H1 (cell line): Measurements from ENCODE around the gene LRP5. TPM values are rescaled to one million over a fixed set of nuclear protein-coding genes. Genes with fewer than 3 reads are reported as not detected.

Experiments
- CTCF ChIA-PET: fragments of 300-600 bp; sonication (Branson Sonifier 250); formaldehyde crosslinking; loops from one replicate; lab custom pipeline; 2021; ENCODE audit not compliant: partially characterized antibody; lab: Charles Lee
- POLR2A ChIA-PET: fragments of 300-600 bp; sonication (Branson Sonifier 250); formaldehyde crosslinking; loops from one replicate; lab custom pipeline; 2021; ENCODE audit warnings: inconsistent platforms; ENCODE audit not compliant: partially characterized antibody; lab: Charles Lee
- DNase-seq, 2 experiments: peaks; one replicate each; pipeline versions ENCODE4 v3.0.0 to v3.0.0-alpha.2; 2010 to 2022; ENCODE audit warnings: low spot score in 2 of 2, low read depth in 1 of 2, mixed read lengths in 1 of 2
- FAIRE-seq: peaks from 2 replicates; lab custom pipeline; 2011; peaks lifted over from hg19 to GRCh38; lab: Jason Lieb, UNC
- H2AFZ ChIP-seq: 2 replicates; pipeline ENCODE4 v1.8.1; 2012; ENCODE audit warnings: low read length, inconsistent platforms
- H2AK5ac ChIP-seq: 2 replicates; pipeline ENCODE4 v1.6.1; 2013; ENCODE audit warnings: low read depth, low read length
- H2BK120ac ChIP-seq: replicated peaks from 2 replicates; pipeline ENCODE3; 2013; ENCODE audit warnings: low read depth, low read length, inconsistent platforms
- H2BK12ac ChIP-seq: 2 replicates; pipeline ENCODE4 v1.6.1; 2013; ENCODE audit warnings: low read depth, low read length
- H2BK15ac ChIP-seq: 2 replicates; pipeline ENCODE4 v1.6.1; 2013; ENCODE audit warnings: low read length
- H2BK20ac ChIP-seq: 2 replicates; pipeline ENCODE4 v1.6.1; 2013; ENCODE audit warnings: low read length
- H2BK5ac ChIP-seq: 2 replicates; pipeline ENCODE4 v1.6.1; 2013; ENCODE audit warnings: low read depth, low read length
- H3K14ac ChIP-seq: 2 replicates; pipeline ENCODE4 v1.6.1; 2013; ENCODE audit warnings: inconsistent platforms; ENCODE audit not compliant: insufficient read length
- H3K18ac ChIP-seq: 2 replicates; pipeline ENCODE4 v1.6.1; 2013; ENCODE audit warnings: low read length; ENCODE audit errors: extremely low read depth
- H3K23ac ChIP-seq: 2 replicates; pipeline ENCODE4 v1.6.1; 2013; ENCODE audit warnings: inconsistent platforms; ENCODE audit not compliant: insufficient read length
- H3K23me2 ChIP-seq: 2 replicates; pipeline ENCODE4 v1.6.1; 2013; ENCODE audit warnings: low read depth, low read length
- H3K27ac ChIP-seq: 2 replicates; pipeline ENCODE4 v1.6.1; 2011; ENCODE audit warnings: low read depth, low read length, inconsistent platforms
- H3K27me3 ChIP-seq, 4 experiments: replicated peaks in 1 of 4; 1 replicate in 1 of 4; 2 replicates in 3 of 4; pipeline versions ENCODE4 v1.6.1 to v1.8.1; 2011 to 2013; ENCODE audit warnings: low read length in 3 of 4, mild to moderate bottlenecking in 3 of 4, inconsistent platforms in 2 of 4, mixed read lengths in 2 of 4, moderate library complexity in 1 of 4; ENCODE audit not compliant: control insufficient read depth in 3 of 4, insufficient read depth in 3 of 4; ENCODE audit errors: extremely low read depth in 1 of 4
- H3K36me3 ChIP-seq, 4 experiments: 2 replicates each; pipeline versions ENCODE4 v1.6.1 to v1.8.1; 2011 to 2013; ENCODE audit warnings: mild to moderate bottlenecking in 4 of 4, low read length in 3 of 4, moderate library complexity in 2 of 4, control low read depth in 1 of 4, inconsistent platforms in 1 of 4; ENCODE audit not compliant: insufficient read depth in 4 of 4, control insufficient read depth in 2 of 4
- H3K4ac ChIP-seq: replicated peaks from 2 replicates; pipeline ENCODE3; 2013; ENCODE audit warnings: low read length, low read depth, mixed read lengths, inconsistent platforms; ENCODE audit not compliant: insufficient read length
- H3K4me1 ChIP-seq, 4 experiments: replicated peaks in 1 of 4; 1 replicate in 1 of 4; 2 replicates in 3 of 4; pipeline versions ENCODE4 v1.6.1 to v1.8.1; 2011 to 2013; ENCODE audit warnings: low read length in 3 of 4, inconsistent platforms in 2 of 4, mixed read lengths in 1 of 4; ENCODE audit not compliant: insufficient read depth in 4 of 4, control insufficient read depth in 3 of 4
- H3K4me2 ChIP-seq, 2 experiments: 2 replicates each; pipeline versions ENCODE4 v1.6.1 to v1.8.1; 2011 to 2013; ENCODE audit warnings: low read depth in 2 of 2, low read length in 2 of 2, control low read depth in 1 of 2, inconsistent platforms in 1 of 2, mild to moderate bottlenecking in 1 of 2; ENCODE audit not compliant: insufficient read depth in 1 of 2
- H3K4me3 ChIP-seq, 4 experiments: fragments of 200-600, 300-600 bp in 1 of 4; sonication (generic), shearing (Covaris generic), sonication (Bioruptor Twin) in 1 of 4; 2 replicates each; pipeline versions ENCODE4 v1.5.1 to v1.8.1; 2011 to 2016; ENCODE audit warnings: low read length in 4 of 4, low read depth in 3 of 4, control low read depth in 2 of 4, inconsistent platforms in 2 of 4, mild to moderate bottlenecking in 2 of 4, mixed read lengths in 1 of 4, moderate library complexity in 1 of 4; ENCODE audit not compliant: insufficient read depth in 2 of 4; ENCODE audit errors: extremely low read depth in 1 of 4
- H3K56ac ChIP-seq: replicated peaks from 2 replicates; pipeline ENCODE3; 2013; ENCODE audit warnings: low read depth, mild to moderate bottlenecking, mixed read lengths, low read length, inconsistent platforms; ENCODE audit not compliant: insufficient read length
- H3K79me1 ChIP-seq: 2 replicates; pipeline ENCODE4 v1.6.1; 2013; ENCODE audit warnings: low read depth, low read length, control low read depth
- H3K79me2 ChIP-seq, 2 experiments: 2 replicates each; pipeline versions ENCODE4 v1.6.1 to v1.8.1; 2012 to 2013; ENCODE audit warnings: low read length in 2 of 2, mild to moderate bottlenecking in 2 of 2, inconsistent platforms in 1 of 2; ENCODE audit not compliant: insufficient read depth in 2 of 2, control insufficient read depth in 1 of 2
- H3K9ac ChIP-seq, 4 experiments: replicated peaks in 1 of 4; 1 replicate in 1 of 4; 2 replicates in 3 of 4; pipeline versions ENCODE4 v1.6.1 to v1.8.1; 2011 to 2013; ENCODE audit warnings: low read depth in 3 of 4, low read length in 3 of 4, control low read depth in 2 of 4, mild to moderate bottlenecking in 2 of 4, moderate library complexity in 2 of 4, inconsistent platforms in 1 of 4; ENCODE audit errors: extremely low read depth in 1 of 4
- H3K9me3 ChIP-seq, 2 experiments: 2 replicates each; pipeline versions ENCODE4 v1.6.1 to v1.8.1; 2012 to 2013; ENCODE audit warnings: mild to moderate bottlenecking in 2 of 2, moderate library complexity in 2 of 2, control low read depth in 1 of 2, inconsistent platforms in 1 of 2, low read depth in 1 of 2, low read length in 1 of 2, mixed read lengths in 1 of 2; ENCODE audit not compliant: insufficient read depth in 2 of 2
- H4K20me1 ChIP-seq, 2 experiments: replicated peaks in 1 of 2; 2 replicates each; pipeline versions ENCODE3 to v1.8.1; 2011 to 2013; ENCODE audit warnings: inconsistent platforms in 2 of 2, low read length in 2 of 2, mild to moderate bottlenecking in 1 of 2; ENCODE audit not compliant: insufficient read depth in 2 of 2, control insufficient read depth in 1 of 2
- H4K5ac ChIP-seq: 2 replicates; pipeline ENCODE4 v1.6.1; 2013; ENCODE audit warnings: low read length, low read depth, mixed read lengths, inconsistent platforms; ENCODE audit not compliant: insufficient read length
- H4K8ac ChIP-seq: 2 replicates; pipeline ENCODE4 v1.8.0; 2013; ENCODE audit warnings: mild to moderate bottlenecking, moderate library complexity, low read length, inconsistent platforms; ENCODE audit not compliant: insufficient read depth; ENCODE audit errors: extremely low read depth
- H4K91ac ChIP-seq: replicated peaks from 2 replicates; pipeline ENCODE3; 2013; ENCODE audit warnings: low read length, mixed read lengths, inconsistent platforms; ENCODE audit not compliant: insufficient read length
- ASH2L ChIP-seq: fragments of 200-600, 300-600 bp; sonication (generic); IDR thresholded peaks from one replicate; pipeline ENCODE4 v1.7.1; 2017; ENCODE audit warnings: low read length
- CHD1 ChIP-seq: IDR thresholded peaks from 2 replicates; pipeline ENCODE4 v1.6.1; 2012; ENCODE audit warnings: low read depth, low read length, improper control_type of control experiment
- CHD2 ChIP-seq: IDR thresholded peaks from 2 replicates; pipeline ENCODE4 v1.6.1; 2012; ENCODE audit warnings: low read length, improper control_type of control experiment
- HDAC2 ChIP-seq, 2 experiments: fragments of 300-600 bp in 1 of 2; sonication (generic) in 1 of 2; IDR thresholded peaks; 2 replicates each; pipeline ENCODE4 v1.6.1; 2011 to 2012; ENCODE audit warnings: low read depth in 2 of 2, low read length in 2 of 2, mild to moderate bottlenecking in 2 of 2, moderate library complexity in 2 of 2, borderline replicate concordance in 1 of 2, inconsistent platforms in 1 of 2
- HDAC6 ChIP-seq: IDR thresholded peaks from one replicate; pipeline ENCODE4 v1.7.1; 2012; ENCODE audit warnings: low read depth, mild to moderate bottlenecking, inconsistent platforms, low read length, moderate library complexity
- JUN ChIP-seq: IDR thresholded peaks from 2 replicates; pipeline ENCODE4 v1.6.1; 2011; ENCODE audit warnings: low read depth, mild to moderate bottlenecking, improper control_type of control experiment, low read length
- KDM4A ChIP-seq: IDR thresholded peaks from one replicate; pipeline ENCODE4 v1.7.1; 2012; ENCODE audit warnings: low read depth, mild to moderate bottlenecking, moderate library complexity, low read length, inconsistent platforms; ENCODE audit not compliant: severe bottlenecking
- MAFK ChIP-seq: IDR thresholded peaks from 2 replicates; pipeline ENCODE4 v1.6.1; 2012; ENCODE audit warnings: low read depth, mild to moderate bottlenecking, improper control_type of control experiment, low read length
- NRF1 ChIP-seq: IDR thresholded peaks from 2 replicates; pipeline ENCODE4 v1.6.1; 2011; ENCODE audit warnings: mild to moderate bottlenecking, low read depth, low read length, improper control_type of control experiment
- PHF8 ChIP-seq: fragments of 200-600 bp; sonication (generic); conservative IDR thresholded peaks from 2 replicates; pipeline ENCODE4 v1.7.1; 2012; ENCODE audit warnings: low read depth, mild to moderate bottlenecking, inconsistent platforms, low read length, moderate library complexity
- SIN3A ChIP-seq, 2 experiments: IDR thresholded peaks in 1 of 2; conservative IDR thresholded peaks in 1 of 2; 2 replicates each; pipeline ENCODE4 v1.6.1; 2011 to 2012; ENCODE audit warnings: low read length in 2 of 2, improper control_type of control experiment in 1 of 2, low read depth in 1 of 2, mild to moderate bottlenecking in 1 of 2
- SIRT6 ChIP-seq: IDR thresholded peaks from one replicate; pipeline ENCODE4 v1.7.1; 2012; ENCODE audit warnings: low read length, inconsistent platforms
- SP2 ChIP-seq: IDR thresholded peaks from 2 replicates; pipeline ENCODE4 v1.6.1; 2012; ENCODE audit warnings: mild to moderate bottlenecking, low read length, inconsistent platforms
- TEAD4 ChIP-seq: IDR thresholded peaks from 2 replicates; pipeline ENCODE4 v1.6.1; 2012; ENCODE audit warnings: low read depth, low read length, inconsistent platforms, mixed read lengths
- ZNF274 ChIP-seq: IDR thresholded peaks from 2 replicates; pipeline ENCODE4 v1.7.0; 2012; ENCODE audit warnings: low read length, borderline replicate concordance; ENCODE audit errors: extremely low read depth
- WGBS, 2 experiments: shearing (Covaris generic) in 1 of 2; methylation state at CpG; one replicate each; pipeline versions ENCODE4 v1.1.6 to v1.1.7; 2013 to 2015; ENCODE audit warnings: low lambda C conversion rate in 2 of 2, mixed read lengths in 2 of 2, inconsistent platforms in 1 of 2, low coverage in 1 of 2, missing lambda C conversion rate in 1 of 2; ENCODE audit not compliant: insufficient replicate concordance in 2 of 2, insufficient coverage in 1 of 2, insufficient read length in 1 of 2; ENCODE audit errors: extremely low coverage in 1 of 2, missing lambda C conversion rate in 1 of 2; 5-methylcytosine and 5-hydroxymethylcytosine counted together
- polyA plus RNA-seq, 7 experiments: library from polyadenylated mRNA; depleted of rRNA in 3 of 7; stranded (reverse) in 5 of 7; unstranded in 2 of 7; fragments of >200 nt in 5 of 7; fragments of 200-250 nt in 2 of 7; gene quantifications; 1 replicate in 5 of 7; 2 replicates in 1 of 7; 4 replicates in 1 of 7; pipeline versions ENCODE4 v1.2.1 to v1.2.3, GENCODE V29; 2011 to 2013; ENCODE audit warnings: missing spikeins in 2 of 7, mixed read lengths in 2 of 7
- total RNA-seq: library from RNA; stranded (reverse); fragmentation: NEBNext Ultra II Directional; extraction: Animal tissue kit (Norgen Biotek cat#: 25700); gene quantifications from 2 replicates; pipeline ENCODE4 v1.2.1, GENCODE V29; 2021

Gene LRP5
- total and polyA plus RNA-seq, 2 of the 8 experiments (the other 6 are each of a cell fraction or from before 2014, with no cell fraction given), result 19.0 to 38.9 TPM

- no peak overlapping the region for H2AFZ ChIP-seq
- H2BK20ac ChIP-seq, result no peak overlapping the region
- 72% methylated on average over 1 of the region's 1 CpG; no CpG with 5 or more reads in 1 of the 2 experiments for WGBS, 2 experiments
- H3K27me3 ChIP-seq, result no peaks in the 10 kb centered on the region
- no peak overlapping the region for H4K5ac ChIP-seq
- FAIRE-seq (no peak), DNase-seq (no peak)
- H3K36me3 ChIP-seq, result peaks cover 0 to 4% (median 2%) of the 10 kb centered on the region in 4 experiments; a peak in 5 of 8 replicates
- H3K23ac ChIP-seq, result no peak overlapping the region
- H2BK5ac ChIP-seq, result no peak overlapping the region
- H3K4me3 ChIP-seq, result no peak overlapping the region
- no peak overlapping the region for H4K8ac ChIP-seq
- H3K4me1 ChIP-seq, result peaks cover 4 to 13% (median 7%) of the 10 kb centered on the region in 4 experiments
- no peak overlapping the region for H3K56ac ChIP-seq
- POLR2A ChIA-PET, result interaction anchor here (0.6 to 2.4 kb wide), 2 partner anchors 10 to 45 kb away, joined by 3 to 8 read pairs; partner anchors contain the start of gene PPP6R3
- no peak overlapping the region for H4K91ac ChIP-seq
- no peak overlapping the region for H2BK12ac ChIP-seq
- H2BK120ac ChIP-seq, result no peak overlapping the region
- H3K79me1 ChIP-seq, result peaks cover 17% of the 10 kb centered on the region
- no peak overlapping the region for H2AK5ac ChIP-seq
- no peak overlapping the region for H3K27ac ChIP-seq
- H3K4ac ChIP-seq, result no peak overlapping the region
- H3K18ac ChIP-seq, result no peak overlapping the region
- H3K9me3 ChIP-seq, result no peaks in the 10 kb centered on the region
- no peak overlapping the region for H2BK15ac ChIP-seq
- no peak overlapping the region for H3K14ac ChIP-seq
- H3K23me2 ChIP-seq, result 0 out of 2 replicates have a peak, but pooled peaks cover 3% of the 10 kb centered on the region
- CTCF ChIA-PET, result interaction anchor here (1.2 kb wide), 1 partner anchor 25 kb away, joined by 3 read pairs; no protein-coding TSS in a partner anchor
- peaks cover 81 to 99% of the 10 kb centered on the region in 2 experiments for H3K79me2 ChIP-seq
- H3K4me2 ChIP-seq, result 0 out of 4 replicates have a peak overlapping the region, but pooled peaks of 1 of the 2 experiments have one; percentile 15
- no peak for TF ChIP-seq ZNF274
- no peak for TF ChIP-seq CHD1
- no peak for TF ChIP-seq KDM4A
- TF ChIP-seq ASH2L, result no peak
- TF ChIP-seq SIRT6, result no peak
- no peak for TF ChIP-seq PHF8
- no peak for TF ChIP-seq NRF1
- no peak for TF ChIP-seq CHD2
- TF ChIP-seq SIN3A (conservative IDR thresholded peaks at IDR 0.05 in 1 of 2, IDR thresholded peaks at IDR 0.05 in 1 of 2; ENCODE audit: low read depth in 1 of 2, low read length in 2 of 2), result no peak
- no peak for TF ChIP-seq SP2
- no peak for TF ChIP-seq HDAC2 (IDR thresholded peaks at IDR 0.05; ENCODE audit: borderline replicate concordance in 1 of 2, low read depth in 2 of 2, low read length in 2 of 2)
- no peak for TF ChIP-seq JUN
- TF ChIP-seq HDAC6, result no peak
- no peak for TF ChIP-seq MAFK
- no peak for TF ChIP-seq TEAD4
- TF ChIP-seq, all 59 proteins: peak for 0
- H4K20me1 ChIP-seq, result peaks cover 44 to 62% of the 10 kb centered on the region in 2 experiments
- H3K9ac ChIP-seq, result no peak overlapping the region
Measured at GRCh38 chr11:68469642-68470041, 157.3 kb downstream of the LRP5 start.
